ENCODE results near the gene MARCHF3.
"Not testable (repeated sequence)": the region's sequence is repeated elsewhere in the genome, so short reads cannot be mapped to it uniquely, and the experiment has no call there.

Gene MARCHF3

DNA sequence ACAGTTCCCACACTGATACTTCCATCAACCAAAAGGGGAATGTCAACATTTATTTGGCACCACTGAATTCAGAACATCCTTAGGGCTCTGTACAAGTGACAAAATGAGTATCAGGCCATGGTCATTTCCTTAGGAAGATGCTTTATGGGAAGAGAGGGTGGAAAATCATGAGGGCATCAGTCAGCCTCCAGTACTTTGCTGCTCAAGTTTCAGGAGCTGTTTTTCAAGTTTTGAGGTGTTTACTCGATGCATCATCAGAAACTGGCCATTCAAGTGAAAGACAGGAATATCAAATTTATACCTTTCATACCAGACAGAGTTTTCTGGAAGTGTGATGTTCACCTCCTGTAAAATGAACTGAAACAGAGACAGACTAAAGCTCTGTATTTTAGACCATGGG is 21.2 kb upstream of the MARCHF3 start:
- no peak for DNase-seq (ENCODE audit: low spot score)

DNA sequence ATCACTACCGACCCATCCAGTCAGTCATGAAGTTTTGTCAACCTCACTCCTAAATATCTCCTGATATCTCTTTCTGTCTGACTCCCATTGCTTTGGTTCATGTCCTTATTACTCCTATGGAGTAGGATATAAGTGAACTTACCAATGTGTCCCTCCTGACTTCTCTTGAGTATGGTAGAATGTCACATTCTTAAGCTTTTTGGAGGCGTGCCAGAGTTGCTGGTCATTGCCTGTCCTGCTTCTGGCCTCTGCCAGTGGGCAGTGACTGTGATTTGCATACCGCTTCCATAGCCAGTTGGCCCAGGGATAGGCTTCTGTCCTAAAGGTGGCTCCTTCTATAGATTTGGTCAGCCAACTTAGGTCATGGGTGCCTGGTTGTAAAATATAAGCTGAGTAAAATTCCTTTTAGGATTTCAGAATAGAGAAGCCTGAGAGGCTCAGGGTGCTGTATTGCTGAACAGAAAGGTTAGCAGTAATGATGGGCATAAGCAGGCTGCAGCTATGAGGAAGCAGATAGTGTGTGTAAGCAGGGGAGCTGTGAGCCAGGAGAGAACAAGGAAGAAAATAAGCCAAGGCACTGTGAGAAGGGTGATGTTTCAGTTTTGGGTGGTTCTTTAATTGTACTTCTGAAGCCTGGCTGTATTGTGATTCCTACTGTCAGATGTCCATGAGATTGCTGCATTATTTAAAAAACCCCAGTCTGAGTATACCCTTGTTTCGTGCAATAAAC is 16.1 kb upstream of the MARCHF3 start:
- no peak for DNase-seq (ENCODE audit: low spot score)

DNA sequence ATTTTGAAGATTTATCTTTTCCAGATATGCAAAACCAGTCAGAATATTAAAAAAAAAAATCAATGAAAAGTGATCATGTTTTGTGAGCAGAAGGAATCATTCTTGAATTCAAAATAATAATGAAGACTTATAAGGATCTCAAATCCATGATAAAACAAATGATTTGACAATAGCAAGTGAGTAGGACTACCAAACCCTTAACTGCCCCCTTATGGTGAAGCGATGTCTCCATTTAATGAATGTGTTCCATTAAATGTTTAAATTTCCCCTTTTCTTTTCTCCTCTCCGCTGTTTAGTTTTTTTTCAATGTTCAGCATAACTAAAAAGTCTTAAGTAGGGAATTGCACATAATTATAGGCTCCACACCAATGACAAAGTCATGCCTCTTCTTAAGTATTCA is 12.2 kb upstream of the MARCHF3 start:
- DNase-seq (ENCODE audit: low spot score) = peak; percentile 19

DNA sequence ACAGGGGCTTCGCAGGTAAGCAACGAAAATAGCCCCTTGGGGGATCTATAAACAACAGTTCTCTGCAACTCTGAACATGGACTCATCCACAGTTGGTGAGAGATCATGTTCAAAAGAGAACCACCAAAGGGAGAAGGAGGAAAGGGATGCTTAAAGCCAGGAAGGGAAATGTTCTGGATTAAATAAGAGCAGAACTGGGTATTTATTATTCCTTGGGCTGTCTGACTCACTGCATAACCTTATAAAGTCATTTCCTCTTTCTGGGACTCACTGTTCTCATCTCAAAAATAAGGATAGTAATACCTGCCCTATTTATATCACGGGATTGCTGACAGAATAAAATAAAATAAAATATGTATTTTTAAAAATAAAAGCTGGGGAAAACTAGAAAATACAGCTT is 11.2 kb upstream of the MARCHF3 start:
- DNase-seq (ENCODE audit: low spot score) = peak; percentile 25

DNA sequence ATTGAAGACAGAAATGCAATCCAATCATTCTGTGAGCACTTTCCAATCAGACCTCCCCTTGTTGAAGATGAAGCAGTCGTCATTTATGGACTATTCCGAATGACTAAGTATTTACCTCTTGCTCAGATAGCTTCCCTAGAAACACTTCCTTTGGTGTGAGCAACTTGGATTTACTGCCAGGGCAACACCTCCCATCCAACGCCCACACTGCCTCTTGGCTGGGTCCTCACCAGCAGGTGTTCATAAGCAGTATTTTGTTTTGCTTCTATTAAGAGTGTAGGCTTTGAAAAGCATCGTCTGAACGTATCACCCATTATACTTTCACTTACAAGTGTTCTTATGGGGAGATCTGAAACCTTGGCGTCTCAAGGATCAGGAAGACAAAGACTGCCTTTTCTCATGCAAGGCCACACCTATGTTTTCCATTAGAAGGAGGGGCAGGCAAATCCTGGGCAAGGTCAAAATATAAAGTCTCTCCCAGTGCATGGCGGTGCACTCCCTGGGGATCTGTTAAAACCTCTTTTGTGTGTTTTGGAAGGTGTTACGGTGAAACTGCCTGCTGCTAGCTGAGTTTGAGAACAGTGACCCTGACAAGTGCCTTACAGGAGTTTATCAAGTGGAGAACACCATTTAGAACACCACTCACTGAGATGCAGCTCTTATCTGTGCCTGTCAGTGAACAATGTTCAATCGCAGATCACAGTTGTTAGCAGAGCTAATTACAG is 10.6 kb upstream of the MARCHF3 start:
- DNase-seq (ENCODE audit: low spot score) = no peak

DNA sequence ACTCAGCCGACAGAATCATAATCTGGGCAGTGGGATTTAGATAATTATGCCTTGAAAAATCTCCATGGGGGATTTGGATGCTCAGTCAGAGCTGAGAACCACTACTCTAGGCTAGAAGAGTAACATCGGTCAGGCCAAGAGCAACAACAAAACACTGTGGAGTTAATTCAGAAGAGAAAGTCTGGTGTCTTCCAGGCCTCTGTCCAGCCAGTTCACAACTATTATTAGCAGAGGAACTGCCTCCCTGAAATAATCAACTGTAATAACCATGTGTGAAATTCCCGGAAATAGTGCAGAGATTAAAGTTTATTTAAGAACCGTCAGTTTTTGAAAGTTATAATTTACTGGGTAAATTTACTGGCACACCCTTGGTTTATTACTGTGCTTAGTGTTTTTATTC is 8.2 kb upstream of the MARCHF3 start:
- DNase-seq (ENCODE audit: low spot score) = no peak

DNA sequence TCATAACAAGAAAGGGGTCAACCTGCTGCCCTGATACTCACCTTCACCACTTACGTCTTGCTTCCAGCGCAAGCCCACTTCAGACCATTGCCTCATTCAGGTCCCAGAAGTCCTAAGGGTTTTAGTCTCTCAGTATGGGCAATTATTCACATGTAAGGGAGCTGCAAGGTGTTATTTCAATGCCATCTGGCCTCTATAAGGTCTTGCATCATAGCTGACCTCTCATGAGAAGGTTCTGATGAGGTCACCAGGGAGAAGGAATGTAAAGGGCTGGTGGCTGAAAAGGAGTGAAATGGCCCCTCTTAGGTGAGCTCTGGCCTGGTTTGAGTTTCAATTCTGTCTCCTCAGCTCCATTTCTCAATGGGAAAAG is 1.5 kb upstream of the MARCHF3 start:
- DNase-seq (ENCODE audit: low spot score) = no peak

DNA sequence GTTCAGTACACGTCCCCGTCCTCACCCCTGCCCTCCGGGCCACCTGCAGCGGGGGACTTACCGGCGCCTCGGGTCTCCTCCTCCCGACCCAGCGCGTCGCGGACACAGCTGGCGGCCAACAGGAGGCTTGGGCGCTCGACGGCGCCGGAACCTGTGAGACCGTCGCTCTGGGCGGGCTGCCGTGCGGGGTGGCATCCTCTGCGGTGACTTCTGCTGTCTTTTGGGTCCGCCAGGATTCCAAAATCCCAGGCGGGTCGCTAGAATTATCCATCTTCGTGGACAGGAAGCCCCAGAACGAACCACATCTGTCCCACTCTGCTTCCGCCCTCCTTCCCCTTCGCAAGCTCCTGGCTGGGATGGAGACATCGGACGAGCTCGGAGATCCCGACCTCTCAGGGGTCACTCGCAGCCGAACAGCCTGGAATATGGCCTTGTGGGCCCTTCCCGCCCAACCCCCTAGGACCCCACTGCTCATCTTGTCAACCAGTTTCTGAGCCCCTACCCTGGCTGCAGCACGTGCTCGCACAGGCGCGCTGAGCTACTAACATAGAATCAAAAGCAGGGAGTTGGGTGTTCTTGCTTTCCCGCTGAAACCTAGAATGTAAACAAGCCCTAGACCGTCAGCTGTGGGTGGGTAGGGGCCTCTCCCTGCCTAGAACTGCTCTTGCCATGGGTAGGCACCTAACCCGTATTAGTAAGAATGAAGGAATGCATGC is 947 bp upstream of the MARCHF3 start:
- peak; percentile 34 for DNase-seq (ENCODE audit: low spot score)

DNA sequence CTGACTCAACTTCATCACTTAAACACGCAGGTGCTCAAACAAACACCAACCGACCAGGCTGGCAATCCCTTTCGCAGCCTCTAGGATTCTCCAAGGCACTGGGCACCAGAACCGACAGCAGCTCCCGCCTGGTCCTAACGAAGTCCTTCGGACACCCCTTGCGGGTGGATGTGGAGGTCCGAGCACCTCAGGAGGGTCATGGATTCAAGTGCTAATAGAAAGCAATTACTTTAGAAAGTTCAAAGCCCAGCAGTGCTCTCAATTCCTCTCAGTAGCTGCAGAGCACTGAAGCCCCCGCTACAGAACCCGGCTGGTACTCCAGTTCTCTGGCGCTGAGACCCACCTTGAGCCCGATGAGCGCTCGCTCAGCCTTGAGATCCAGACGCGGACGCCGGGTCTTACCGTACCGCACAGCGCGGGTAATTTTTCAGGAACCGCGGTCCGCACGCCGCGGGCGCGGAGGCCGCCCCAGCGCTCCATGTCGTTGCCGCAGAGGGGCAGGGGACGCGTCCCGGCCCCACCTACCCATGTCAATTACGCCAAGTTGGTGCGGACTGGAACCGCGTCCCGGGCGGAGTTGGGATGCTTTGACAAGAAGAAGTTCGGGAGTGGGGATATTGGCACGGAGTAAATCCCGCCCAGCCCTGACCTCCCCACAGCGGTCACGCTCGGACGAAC is 638 bp downstream of the MARCHF3 start:
- DNase-seq (ENCODE audit: low spot score) = peak; percentile 71

DNA sequence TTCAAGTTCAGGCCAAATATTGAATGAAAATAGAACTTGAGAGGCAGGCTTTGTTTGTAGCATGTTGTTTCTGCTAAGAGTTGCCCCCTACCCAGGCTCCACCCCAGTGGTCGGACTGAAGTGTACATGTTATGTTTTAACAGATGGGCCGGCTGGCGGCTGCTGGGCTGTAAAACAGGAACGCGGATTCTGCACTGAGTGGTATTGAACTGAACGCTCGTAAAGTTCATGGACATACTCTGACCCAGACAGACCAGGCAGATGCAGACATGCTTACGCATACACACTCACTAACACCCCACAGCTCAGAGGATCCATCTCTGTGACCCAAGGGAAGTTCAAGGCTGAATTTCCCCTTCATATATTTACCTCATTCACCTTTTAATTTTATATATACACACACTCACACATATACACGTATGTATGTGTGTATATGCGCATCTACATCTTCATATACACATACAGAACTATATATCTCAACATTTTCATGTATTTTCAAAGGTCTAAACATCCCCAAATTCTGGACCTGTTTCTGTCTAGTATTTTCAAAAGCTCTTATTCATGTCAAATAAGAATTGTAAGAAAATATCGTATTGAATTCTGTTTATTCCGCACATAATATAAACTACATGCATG is 1.4 kb downstream of the MARCHF3 start:
- DNase-seq (ENCODE audit: low spot score) = no peak

DNA sequence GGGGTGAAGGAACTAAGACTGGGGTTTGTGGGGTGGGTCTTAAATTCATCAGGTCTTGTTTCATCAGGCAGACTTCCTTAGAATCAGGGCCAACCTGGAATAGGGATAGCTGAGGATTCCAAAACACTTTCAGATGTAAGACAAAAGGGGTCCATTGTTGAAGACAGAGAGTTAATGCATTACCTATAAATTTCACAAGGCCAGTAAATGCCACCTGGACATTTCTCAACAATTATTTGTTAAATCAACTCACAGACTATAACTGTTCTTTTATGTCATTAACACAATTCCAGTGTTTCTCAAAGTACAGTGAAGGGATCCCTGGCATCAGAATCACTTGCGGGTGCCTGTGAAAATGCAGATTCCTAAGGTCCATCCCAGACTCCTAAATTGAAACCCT is 2.8 kb downstream of the MARCHF3 start:
- DNase-seq (ENCODE audit: low spot score) = no peak

DNA sequence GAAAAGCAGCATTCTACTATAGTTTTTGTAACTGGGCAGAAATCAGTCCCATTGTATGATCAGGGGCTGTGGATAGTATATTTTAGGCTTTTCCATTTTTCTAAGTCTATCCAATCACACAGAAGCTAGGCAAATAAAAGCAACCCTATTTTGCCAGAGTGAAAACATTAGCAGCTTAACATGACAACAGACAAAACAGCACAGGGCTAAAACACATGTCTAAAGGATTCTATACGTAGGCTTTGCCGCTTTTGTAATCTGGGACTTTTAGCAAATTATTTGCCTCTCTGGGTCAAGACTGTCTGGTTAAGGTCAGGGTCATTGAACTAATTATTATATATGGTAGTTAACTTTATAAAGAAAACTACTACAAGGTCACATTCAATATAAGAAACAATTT is 4.2 kb downstream of the MARCHF3 start:
- no peak for DNase-seq (ENCODE audit: low spot score)

DNA sequence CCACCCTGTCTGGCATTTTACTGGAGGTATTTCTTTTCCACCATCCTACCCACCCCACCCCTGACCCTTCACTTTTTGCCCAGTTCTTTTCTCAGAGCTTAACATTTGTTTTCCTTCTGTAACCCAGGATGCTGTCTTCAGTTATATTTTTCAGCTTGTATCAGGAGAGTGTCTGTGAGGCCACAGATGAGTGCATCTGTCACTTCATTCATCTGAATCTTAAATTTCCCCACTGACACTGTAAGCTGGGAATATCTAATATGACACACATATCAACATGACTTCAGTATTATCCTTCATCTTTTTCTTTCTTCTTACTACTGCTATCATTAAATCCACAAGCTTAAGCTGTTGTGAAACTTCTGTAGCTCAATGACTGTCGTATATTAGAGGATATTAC is 4.9 kb downstream of the MARCHF3 start:
- DNase-seq (ENCODE audit: low spot score) = no peak

DNA sequence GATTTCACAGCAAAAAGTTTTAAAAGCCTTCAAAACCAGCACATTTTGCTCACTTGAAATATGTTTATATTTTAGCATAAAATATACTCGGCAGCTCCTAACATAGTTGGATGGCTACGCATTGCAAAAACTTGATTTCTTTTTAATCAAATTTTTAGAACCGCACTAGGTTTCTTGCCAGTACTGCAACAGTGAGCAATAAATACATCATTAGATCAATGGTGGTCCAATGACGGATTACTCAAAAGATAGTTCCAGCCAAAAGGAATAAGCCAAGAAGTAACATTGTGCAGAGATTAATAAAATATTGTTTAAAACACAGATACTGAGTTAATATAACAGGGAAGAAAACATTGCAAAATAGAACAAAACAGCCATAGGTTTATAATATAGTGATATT is 5.5 kb downstream of the MARCHF3 start:
- no peak for DNase-seq (ENCODE audit: low spot score)

DNA sequence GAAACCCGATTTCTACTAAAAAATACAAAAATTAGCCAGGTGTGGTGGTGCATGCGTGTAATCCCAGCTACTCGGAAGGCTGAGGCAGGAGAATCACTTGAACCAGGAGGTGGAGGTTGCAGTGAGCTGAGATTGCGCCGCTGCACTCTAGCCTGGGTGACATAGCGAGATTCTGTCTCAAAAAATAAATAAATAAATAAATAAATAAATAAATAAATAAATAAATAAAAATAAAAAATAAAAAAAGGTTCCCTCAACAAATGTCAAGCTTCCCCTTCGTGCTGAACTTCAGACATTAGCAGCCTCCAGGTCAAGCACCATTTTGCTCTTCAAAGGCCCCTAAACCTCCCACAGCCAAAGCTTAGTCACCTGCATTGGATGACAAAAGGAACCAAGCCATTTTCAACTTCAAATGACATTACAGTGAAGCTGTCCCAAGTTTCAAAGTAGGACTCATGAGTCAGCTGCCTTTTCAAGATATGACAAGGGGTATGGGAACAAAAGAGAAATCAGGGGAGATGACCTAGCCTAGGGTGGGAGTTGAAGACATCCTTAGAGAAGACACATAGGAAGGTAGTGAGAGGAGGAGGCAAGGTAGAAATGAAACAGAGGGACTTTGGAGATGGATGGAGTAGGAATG is 6.7 kb downstream of the MARCHF3 start:
- not testable (repeated sequence) for DNase-seq (ENCODE audit: low spot score)

DNA sequence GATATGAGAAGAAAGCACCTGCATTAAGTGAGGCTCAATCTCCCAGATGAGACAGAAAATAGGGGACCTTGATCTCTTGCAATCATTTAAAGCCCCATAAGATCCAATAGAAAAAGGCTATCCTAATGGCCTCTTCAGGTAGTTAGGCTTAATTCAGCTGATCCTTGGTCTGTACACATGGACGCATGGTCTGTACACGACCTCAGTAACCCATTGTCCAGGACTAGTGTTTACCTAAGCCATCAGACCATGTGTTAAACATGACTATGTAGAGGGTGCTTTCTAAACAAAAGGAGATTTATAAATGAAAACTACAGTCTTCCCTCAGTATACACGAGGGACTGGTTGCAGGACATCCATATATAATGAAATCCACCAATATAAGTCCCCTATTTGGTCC is 7.5 kb downstream of the MARCHF3 start:
- no peak for DNase-seq (ENCODE audit: low spot score)

DNA sequence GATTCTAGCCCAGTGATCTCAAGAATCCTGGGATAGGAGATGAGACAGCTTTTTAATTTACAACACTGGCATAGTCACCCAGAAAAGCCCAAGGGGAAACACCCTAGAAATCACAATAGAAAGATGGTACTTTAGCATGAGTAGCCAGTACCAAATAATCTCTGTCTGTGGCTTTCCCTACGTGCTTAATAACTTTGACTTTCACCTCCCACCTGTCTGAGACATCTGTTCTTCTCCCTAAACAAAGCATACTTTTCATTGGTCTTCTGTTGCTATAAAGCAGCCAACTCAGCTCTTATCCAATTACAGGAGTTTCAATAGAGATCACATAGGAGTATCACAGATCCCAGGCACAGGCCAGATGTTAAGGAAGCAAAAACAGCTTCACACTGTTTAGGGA is 10.4 kb downstream of the MARCHF3 start:
- DNase-seq (ENCODE audit: low spot score) = no peak

DNA sequence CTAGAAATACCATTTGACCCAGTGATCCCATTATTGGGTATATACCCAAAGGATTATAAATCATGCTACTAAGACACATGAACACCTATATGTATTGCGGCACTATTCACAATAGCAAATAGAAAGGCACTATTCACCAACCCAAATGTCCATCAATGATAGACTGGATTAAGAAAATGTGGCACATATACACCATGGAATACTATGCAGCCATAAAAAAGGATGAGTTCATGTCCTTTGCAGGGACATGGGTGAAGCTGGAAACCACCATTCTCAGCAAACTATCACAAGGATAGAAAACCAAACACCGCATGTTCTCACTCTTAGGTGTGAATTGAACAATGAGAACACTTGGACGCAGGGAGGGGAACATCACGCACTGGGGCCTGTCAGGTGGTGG is 13.6 kb downstream of the MARCHF3 start:
- DNase-seq (ENCODE audit: low spot score) = not testable (repeated sequence)

DNA sequence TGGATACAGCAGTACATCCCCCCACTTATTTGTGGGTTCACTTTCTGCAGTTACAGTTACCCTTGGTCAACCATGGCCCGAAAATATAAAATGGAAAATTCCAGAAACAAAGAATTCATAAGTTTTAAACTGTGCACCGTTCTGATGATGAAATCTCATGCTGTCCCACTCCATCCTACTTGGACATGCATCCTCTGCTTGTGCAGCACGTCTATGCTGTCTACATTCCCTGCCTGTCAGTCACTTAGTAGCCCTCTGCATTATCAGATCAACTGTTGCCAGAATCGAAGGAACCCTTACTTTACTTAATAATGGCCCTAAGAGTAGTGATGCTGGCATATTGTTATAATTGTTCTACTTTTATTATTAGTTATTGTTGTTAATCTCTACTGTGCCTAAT is 14.6 kb downstream of the MARCHF3 start:
- DNase-seq (ENCODE audit: low spot score) = no peak

DNA sequence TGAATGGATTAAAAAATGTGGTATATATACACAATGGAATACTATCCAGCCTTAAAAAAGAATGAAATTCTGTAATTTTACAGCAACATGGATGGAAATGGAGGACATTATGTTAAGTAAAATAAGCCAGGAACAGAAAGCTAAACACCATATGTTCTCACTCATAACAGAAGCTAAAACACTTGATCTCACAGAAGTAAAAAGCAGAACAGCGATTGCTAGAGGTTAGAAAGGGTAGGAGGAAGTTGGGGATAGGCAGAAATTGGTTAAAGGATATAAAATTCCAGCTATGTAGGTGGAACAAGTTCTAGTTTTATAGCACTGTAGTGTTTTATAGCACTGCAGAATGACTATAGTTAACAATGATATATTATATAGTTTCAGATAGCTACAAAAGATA is 15.8 kb downstream of the MARCHF3 start:
- no peak for DNase-seq (ENCODE audit: low spot score)

DNA sequence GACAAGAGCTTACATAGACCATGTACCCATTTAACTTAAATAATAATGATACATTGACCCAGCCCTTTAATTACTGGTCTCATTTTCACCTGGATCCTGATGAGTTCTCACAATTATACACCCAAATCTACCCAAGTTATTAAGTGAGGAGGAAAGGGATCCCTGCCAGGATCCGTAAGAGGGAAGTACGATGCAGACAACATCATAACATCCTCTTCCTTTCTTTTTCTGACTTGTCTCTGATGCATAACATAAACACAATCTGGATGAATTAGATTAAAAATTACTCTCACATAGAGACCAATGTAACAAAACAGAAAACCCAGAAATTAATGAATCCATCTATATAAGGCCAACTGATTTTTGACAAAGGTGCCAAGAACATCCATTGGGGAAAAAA is 17.0 kb downstream of the MARCHF3 start:
- no peak for DNase-seq (ENCODE audit: low spot score)

DNA sequence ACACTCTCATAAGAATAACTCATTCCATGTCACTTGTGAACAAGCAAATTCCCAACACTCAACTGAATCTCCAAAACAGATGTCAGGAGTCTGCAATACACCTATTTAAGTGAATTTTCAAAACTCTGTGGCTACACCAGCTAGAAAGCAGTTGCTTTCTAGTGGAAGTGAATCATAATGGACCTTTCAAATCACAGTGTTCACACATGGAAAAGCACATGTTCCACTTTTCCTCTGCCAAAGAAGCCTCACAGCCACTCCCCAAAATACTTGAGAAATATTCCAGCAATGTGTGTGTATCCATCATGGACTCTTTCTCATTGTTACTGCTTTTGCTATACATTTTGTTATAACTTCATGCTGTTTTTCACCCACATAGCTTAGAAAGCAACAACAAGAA is 17.4 kb downstream of the MARCHF3 start:
- peak; percentile 51 for DNase-seq (ENCODE audit: low spot score)
